NCI-H526 (cell line): Measurements from ENCODE around the gene DTNB.
"Not testable (repeated sequence)": the region's sequence is repeated elsewhere in the genome, so short reads cannot be mapped to it uniquely, and the experiment has no call there.

Experiments used
- DNase-seq, 2 experiments: peaks; one replicate each; lab custom pipeline; 2025; lab: John Stamatoyannopoulos, UW

DTNB gene

DNA sequence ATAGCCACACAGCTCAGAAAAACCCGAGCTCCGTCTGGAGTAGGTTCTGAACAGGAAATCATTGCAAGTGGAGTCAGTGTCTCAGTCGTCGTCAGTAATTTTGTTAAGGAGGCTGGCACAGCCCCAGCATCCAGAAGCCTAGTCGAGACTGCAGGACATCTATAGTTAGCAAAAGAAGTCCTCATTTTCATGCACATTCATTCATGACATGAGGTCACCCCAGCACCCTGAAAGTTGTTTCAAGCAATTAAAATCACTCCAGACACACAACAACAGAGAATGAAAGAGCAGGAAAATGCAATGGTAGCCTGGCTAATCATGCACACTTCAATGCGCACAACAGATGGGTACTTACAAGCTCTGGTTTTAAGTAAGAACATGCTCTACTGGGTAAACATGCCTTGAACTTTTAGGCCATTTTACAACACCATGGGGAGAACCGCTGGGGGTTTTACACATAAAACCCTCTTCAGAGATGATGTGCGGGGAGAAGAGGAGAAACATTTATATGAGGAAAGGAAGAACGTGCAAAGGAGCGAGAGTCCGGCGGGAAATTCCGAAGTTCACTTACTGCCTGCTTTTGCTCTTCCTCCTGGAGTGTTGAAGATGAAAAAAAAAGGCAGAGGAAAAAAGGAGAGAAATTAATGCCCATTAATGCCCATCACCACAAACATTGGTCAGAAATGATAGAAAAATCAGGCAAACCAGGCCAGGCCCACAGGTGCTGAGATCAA lies 254.3 kb downstream of the DTNB start:
- DNase-seq: no peak

- no peak for DNase-seq
Measured at GRCh38 chr2:25417715-25418369, 255.5 kb downstream of the DTNB start.

DNA sequence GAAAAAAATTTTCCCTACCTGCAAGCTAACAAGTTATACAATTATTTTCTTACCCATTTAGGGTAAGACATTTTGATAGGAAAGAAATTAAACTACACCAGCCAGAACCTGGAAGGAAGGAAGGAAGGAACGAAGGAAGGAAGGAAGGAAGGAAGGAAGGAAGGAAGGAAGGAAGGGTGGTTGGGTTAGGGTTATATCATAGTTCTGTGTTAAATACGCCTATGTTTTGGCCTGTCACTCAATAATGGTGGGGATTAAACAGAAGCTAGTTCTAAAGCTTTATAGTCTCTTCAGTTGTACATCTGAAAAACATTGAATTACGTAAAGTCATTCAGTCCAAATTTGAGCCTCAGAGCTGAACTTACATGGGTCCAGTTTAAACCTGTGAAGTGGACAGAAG lies 256.7 kb downstream of the DTNB start:
- no peak for DNase-seq

DNA sequence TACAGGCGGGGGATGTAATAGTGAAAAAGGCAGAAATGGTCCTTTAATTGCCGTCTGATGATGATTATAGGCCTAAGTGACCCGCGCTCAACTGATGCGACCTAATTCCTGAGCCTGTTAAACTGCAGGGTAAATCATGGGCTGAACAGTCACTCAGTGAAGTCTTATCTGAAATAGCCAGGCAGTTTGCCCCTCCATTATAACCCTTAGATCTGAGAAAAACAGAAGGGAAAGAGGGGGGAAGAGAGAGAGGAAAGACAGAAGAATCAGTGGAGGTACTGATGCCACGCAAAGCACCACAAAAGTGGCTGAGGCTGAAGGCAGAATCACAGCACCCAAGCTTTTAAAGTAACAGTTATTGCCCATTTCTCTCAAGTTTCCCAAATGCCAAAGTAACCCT lies 258.6 kb downstream of the DTNB start:
- DNase-seq: no peak

GRCh38 chr2:25413409-25413808 lies 260.0 kb downstream of the DTNB start:
- DNase-seq: not testable (repeated sequence)

- no peak for DNase-seq
Measured at GRCh38 chr2:25411753-25412152, 261.6 kb downstream of the DTNB start.

GRCh38 chr2:25411281-25411680 lies 262.1 kb downstream of the DTNB start:
- DNase-seq: no peak

GRCh38 chr2:25410370-25410769 lies 263.0 kb downstream of the DTNB start:
- DNase-seq: no peak

DNA sequence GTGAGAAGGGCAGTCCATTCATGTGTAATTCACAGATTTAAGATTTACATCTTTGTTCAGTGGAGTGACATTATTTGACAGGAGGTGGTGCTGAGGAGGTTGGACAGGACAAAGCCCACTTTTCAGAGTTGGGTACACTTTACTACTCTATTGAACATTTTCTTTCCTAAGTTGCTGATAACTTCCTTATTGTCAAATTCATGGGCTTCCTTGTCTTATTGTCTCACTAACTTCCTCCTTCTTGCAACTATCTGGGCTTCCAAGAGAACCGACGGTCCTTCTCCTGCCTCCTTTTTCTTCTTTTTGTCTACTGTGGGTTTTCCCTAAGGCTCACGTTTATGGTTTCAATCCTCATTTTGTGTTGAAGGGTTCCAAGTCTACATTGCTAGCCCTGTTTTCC lies 263.9 kb downstream of the DTNB start:
- DNase-seq: no peak

GRCh38 chr2:25409044-25409443 lies 264.3 kb downstream of the DTNB start:
- DNase-seq: no peak

GRCh38 chr2:25405611-25406295 lies 267.6 kb downstream of the DTNB start:
- no peak for DNase-seq

GRCh38 chr2:25403120-25403760 lies 270.1 kb downstream of the DTNB start:
- DNase-seq: not testable (repeated sequence)

GRCh38 chr2:25402477-25402876 lies 270.9 kb downstream of the DTNB start:
- no peak for DNase-seq

GRCh38 chr2:25401307-25402026 lies 271.9 kb downstream of the DTNB start:
- no peak for DNase-seq

DNA sequence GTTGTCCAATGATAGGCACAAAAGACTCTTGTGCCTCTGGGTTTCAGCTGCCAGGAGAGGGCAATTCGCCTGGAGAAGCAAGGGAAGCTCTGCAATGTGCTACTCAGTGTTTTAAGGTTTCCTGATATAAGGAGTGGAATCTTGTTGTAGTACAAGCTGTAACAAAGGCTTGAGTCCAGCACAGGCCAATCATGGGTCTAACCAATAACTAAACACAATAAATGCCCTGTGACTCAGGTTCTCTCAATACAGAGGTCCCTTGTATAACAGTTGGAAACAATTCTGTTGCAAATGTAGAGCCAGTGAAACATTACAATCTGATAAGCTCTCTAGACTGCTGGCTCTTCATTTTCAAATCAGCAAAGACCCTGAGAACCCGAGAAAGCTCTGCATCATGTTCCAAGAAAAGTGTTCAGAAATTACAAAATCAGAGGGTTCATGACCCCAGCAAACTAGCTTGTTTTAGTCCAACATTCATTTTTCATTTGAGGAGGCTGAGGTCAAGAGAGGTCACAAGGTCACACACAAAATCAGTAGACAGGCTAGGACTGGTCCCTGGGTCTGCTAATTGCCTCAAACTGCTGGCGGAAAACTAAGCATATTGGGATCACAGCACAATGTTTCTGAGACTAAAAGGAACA lies 272.7 kb downstream of the DTNB start:
- DNase-seq: no peak

DNA sequence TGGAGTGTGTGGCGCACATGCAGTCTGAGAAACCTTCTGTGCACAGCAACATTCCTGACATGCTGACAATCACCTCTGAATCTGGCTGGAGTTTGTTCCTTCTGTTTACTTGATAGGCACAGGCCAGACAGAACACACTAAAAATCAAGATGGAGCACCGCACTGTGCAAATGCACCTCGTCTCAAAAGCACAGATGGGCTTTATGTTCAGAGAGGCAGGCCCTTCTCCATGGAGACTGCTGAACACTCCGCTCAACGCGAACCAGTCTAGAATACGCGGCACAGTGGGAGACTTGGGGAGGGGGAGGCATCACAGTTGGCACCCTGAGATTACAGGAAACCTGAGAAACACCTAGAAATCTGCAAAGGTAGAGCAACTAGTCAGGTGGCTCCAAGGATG lies 273.2 kb downstream of the DTNB start:
- no peak for DNase-seq

DNA sequence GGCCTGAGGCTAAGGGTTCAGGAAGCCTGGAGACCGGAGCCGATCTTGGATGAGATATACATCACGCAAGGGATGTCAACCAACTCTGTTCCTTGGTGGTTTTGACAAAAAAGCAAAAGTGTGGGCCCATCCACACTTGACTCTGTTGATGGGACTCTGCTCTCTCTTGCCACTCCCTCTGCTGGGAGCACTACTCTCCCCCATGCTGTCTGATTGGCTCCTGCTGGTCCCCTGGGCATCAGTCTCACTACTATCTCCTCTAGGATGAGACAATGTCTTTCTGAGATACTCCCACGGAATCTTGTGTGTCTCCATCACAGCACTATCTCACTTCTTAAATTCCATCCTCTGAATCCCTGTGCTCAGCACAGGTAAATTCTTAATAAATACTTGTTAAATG lies 274.8 kb downstream of the DTNB start:
- no peak for DNase-seq

- DNase-seq: no peak
Measured at GRCh38 chr2:25397777-25398176, 275.6 kb downstream of the DTNB start.

DNA sequence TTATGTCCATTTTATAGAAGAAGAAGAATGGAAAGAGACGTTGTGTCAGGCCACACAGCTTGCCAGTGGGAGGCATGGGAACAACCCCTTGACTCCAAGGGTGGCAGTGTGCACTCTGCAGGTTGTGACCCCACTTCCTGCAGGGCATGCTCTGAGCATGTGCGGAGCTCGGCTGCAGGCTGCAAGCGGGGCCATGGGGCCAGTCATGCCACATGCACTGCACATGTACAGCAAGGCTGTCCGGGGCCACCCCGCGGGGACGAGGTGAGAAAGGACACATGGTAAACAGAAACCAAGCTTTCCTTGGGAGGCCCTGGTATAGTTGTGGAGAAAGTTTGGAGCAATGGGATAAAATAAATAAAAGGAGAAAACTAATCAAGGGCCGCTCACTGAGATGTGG lies 284.2 kb downstream of the DTNB start:
- no peak for DNase-seq

GRCh38 chr2:25388491-25388890 lies 284.9 kb downstream of the DTNB start:
- peak in 1 of 2 experiments; percentile 7 for DNase-seq

- DNase-seq: no peak
Measured at GRCh38 chr2:25387876-25388449, 285.4 kb downstream of the DTNB start.
